Amygdala (tissue), 56 donors: ENCODE data around the gene CAPN1.
A peak's percentile ranks its signal among the peaks of the same experiment; 100 is the strongest.
"Not testable (repeated sequence)": the region's sequence is repeated elsewhere in the genome, so short reads cannot be mapped to it uniquely, and the experiment has no call there.

Source experiments
- DNase-seq, 56 donors: peaks; one replicate each; lab custom pipeline; 2025; lab: John Stamatoyannopoulos, UW

CAPN1 gene

GRCh38 chr11:65214212-65214845 is 32.6 kb downstream of the CAPN1 start:
- DNase-seq, result no peak

DNA sequence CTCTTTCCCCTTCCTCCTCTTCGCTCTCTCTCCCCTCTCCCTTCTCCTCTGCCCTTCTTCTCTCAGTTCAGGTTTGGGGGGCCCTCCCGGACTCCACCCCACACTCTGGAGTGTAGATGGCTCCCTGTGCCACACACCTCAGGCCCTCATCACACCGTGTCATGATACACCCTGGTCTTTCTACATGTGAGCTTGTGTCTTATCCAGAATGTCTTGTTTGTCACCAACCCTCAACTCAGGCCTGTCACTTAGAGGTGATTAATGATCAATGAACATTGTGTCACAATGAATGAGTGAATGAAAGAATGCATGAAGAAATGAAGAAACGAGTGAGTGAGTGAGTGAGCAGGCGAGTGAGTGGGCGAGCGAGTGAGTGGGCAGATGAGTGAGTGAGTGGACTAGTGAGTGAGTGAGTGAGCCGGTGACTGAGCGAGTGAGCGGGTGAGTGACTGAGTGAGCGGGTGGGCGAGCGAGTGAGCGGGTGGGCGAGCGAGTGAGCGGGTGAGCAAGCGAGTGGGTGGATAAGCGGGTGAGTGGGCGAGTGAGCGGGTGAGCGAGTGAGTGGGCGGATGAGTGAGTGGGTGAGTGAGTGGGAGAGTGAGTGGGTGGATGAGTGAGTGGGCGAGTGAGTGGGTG is 33.8 kb downstream of the CAPN1 start:
- peak in 3 of 56 donors; percentile 15 to 51 (median 22) for DNase-seq

DNA sequence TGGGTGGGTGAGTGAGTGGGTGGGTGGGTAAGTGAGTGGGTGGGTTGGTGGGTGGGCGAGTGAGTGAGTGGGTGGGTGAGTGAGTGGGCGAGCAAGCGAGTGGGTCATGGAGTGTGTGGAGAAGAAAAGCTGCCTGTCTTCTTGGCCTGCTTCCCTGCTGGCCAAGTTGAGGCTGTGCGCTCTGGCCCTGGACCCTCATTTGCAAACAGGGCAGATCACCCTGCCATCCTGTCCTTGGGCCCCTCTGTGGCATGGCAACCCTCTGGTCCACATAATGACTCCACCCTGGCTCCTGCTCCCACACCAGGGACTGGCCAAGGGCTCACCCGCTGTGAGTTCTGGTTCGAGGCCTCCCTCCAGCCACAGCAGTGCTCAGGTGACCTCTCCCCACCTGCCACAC is 35.1 kb downstream of the CAPN1 start:
- peak in 2 of 56 donors; percentile 26 to 69 for DNase-seq

DNA sequence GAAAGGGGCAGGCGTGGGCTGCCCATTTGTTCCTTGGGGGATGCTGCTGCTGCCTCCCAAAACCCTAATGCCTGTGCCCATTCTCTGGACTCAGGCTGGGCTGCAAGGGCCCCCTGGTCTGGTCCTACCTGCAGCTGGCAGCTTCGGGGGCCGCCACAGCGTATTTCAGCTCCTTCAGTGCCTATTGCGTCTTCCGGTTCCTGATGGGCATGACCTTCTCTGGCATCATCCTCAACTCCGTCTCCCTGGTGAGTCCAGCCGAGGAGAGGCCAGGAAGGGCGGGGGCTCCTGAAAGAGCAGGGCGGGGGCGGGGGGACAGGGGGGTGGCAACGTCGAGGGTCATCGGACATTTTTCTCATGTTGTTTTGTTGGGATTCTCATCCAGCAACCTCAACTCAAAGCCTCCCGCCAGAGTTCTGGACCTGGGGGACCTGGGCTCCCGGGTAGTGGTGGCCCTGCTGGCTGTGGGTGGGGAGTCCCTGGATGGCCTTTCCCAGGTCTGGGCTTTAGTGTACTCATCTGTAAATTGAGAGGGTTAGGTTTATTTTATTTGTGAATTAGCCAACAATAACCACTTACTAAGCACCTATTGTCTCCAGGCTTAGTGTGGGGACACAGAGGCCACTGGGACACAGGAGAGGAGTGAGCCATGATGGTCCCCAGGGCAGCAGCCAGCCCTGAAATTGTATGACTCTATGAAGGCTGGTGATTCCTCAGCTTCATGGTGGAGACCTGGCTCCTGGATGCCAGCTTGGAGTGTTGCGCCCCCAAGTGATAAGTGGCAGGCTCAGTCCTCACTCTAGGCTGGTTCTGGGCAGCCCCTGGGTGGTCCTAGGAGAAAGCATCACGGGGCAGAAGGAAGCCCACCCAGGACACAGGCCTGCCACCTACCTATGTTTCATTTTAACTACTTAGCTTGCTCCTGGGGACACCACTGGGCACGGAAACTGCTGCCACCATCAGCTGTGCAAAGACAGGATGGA is 36.0 kb downstream of the CAPN1 start:
- no peak for DNase-seq

DNA sequence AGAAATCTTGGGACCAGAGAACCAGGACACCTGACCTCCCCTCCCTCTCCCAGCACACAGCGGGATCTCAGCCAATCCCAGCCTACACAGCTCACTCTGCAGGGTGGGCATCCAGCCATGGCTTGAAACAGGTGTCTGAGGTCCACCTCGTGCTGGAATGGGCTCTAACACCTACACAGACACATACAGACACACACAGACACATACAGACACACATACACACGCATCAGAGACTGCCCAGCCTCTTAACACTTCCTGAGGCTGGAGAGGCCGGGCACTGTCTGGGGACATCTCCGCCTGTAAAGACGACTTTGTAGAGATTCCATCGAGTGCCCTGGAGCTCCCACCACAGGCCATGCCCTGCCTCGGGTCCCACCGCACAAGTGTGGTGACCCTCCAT is 36.7 kb downstream of the CAPN1 start:
- no peak for DNase-seq

DNA sequence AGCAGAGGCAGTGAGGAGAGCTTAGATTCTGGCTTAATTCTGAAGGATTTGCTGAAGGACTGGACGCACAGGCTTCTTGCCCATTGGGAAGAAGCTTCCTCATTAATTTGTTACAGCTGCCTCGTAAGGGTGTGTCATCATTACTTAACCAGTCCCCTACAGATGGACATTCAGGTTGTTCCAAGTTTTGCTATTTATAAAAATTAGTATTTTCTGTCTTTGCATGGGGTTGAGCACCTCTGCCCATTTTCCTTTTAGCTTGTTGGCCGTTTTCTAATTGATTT is 38.1 kb downstream of the CAPN1 start:
- no peak for DNase-seq

DNA sequence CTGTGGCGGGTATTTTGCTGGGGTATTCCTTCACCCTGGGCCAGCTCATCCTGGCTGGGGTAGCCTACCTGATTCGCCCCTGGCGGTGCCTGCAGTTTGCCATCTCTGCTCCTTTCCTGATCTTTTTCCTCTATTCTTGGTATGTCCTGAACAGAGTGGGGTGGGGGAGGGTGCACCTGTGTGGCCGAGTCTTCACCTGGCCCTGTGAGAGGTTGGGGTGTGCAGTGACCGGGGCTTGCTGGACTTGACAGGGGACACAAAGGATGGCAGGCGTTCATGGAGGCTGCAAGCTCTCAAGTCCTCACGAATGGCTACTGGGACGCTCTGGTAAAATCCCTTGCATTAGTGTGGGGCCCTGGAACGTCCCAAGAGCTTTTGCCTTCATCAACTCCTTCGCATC is 39.3 kb downstream of the CAPN1 start:
- DNase-seq, result no peak

DNA sequence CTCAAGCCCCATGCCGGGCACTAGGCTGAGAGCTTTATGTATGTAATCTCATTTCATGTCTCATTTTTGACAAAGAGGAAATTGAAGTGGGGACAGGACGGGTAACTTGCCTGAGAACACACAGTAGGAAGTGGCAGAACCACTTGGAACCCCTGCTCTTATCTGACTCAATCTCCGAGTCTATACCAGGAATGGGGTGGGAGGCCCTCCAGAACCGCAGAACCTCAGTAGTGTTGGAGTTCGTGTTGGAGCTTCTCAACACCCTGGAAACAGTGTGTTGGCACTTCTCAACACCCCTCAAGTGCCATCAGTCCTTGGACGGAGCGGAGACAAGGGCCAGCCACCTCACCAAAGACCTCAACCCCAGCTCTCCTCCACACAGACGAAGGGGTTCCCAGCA is 41.3 kb downstream of the CAPN1 start:
- DNase-seq, result no peak

DNA sequence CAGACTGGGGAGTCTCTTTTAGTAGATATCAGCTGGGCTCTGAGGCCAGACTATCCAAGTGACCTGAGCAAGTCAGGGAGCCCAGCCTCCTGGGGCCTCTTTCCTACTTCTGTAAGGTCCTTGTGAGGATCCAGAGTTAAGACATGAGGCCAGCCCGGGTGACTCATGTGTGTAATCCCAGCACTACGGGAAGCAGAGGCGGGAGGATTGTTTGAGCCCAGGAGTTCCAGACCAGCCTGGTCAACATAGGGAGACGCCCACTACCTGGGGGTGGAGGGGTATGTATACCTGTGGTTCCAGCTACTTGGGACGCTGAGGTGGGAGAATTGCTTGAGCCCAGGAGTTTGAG is 43.2 kb downstream of the CAPN1 start:
- DNase-seq, result no peak

- DNase-seq, result peak in 24 of 56 donors; percentile 3 to 52 (median 16)
These were observed 43.8 kb downstream of the CAPN1 start for GRCh38 chr11:65225279-65226102.

DNA sequence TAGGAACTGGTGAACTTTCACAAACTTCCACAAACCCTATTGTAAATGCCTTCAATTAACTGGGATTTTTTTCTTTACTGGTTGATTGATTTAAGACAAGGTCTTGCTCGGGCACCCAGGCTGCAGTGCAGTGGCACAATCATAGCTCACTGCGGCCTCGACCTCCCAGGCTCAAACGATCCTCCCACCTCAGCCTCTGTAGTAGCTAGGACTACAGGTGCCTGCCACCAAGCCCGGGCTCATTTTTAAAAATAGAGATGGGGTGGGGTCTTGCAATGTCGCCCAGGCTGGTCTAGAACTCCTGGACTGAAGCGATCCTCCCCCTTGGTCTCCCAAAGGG is 44.3 kb downstream of the CAPN1 start:
- DNase-seq, result no peak

GRCh38 chr11:65227879-65228278 is 46.2 kb downstream of the CAPN1 start:
- no peak for DNase-seq

DNA sequence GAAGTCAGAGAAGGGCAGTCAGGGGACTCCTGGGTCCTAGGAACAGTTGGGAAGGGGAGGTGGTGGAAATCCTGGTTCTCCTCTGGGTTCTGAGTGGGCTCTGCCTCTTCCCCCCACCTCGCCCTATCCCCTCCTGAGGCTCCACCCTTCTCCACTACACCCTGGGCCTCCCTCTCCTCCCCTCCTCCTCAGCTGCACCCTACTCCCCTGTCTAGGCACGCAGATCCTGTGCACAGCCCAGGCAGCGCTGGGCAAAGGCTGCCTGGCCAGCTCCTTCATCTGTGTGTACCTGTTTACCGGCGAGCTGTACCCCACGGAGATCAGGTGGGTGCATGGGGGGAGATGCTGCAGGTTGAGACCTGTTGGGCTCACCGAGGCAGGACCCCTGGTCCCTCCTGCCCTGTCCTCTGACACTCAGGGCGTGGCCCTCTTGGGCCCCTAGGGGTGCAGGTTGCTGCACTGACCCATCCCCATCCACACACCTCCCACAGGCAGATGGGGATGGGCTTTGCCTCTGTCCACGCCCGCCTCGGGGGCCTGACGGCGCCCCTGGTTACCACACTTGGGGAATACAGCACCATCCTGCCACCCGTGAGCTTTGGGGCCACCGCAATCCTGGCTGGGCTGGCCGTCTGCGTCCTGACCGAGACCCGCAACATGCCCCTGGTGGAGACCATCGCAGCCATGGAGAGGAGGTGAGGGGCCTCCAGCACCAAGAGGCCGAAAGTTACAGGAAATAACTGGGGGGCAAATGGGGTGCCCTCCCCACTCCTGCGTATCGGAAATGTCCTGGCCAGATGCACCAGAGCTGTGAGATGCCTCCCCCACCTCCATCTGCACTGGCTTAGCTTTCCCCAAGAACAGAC is 54.7 kb downstream of the CAPN1 start:
- DNase-seq, result no peak

GRCh38 chr11:65238302-65238701 is 56.6 kb downstream of the CAPN1 start:
- DNase-seq, result not testable (repeated sequence)

GRCh38 chr11:65241134-65241533 is 59.4 kb downstream of the CAPN1 start:
- no peak for DNase-seq

DNA sequence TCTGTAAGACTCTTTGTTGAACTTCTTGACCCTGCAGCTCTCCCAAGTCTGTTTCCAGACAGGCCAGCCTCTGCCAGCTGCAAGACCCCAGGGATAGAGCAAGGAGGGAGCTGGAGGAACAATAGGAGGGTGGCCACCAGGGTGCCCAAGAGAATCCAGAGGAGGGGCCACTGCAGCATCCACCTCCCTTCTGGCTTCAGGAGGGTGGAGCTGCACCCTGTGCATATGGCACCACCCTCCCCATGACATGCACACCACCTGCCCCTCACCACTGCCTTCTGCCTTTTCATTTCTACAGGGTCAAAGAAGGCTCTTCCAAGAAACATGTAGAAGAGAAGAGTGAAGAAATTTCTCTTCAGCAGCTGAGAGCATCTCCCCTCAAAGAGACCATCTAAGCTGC is 60.0 kb downstream of the CAPN1 start:
- no peak for DNase-seq

DNA sequence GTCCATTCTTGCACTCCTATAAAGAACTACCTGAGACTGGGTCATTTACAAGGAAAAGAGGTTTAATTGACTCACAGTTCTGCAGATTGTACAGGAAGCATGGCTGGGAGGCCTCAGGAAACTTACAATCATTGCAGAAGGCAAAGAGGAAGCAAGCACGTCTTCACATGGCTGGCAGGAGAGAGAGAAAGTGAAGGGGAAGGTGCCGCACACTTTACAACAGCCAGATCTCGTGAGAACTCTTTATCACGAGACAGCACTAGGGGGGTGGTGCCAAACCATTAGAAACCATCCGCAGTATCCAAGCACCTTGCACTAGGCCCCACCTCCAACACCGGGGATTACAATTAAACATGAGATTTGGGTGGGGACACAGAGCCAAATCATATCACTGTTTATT is 60.7 kb downstream of the CAPN1 start:
- DNase-seq, result no peak

DNA sequence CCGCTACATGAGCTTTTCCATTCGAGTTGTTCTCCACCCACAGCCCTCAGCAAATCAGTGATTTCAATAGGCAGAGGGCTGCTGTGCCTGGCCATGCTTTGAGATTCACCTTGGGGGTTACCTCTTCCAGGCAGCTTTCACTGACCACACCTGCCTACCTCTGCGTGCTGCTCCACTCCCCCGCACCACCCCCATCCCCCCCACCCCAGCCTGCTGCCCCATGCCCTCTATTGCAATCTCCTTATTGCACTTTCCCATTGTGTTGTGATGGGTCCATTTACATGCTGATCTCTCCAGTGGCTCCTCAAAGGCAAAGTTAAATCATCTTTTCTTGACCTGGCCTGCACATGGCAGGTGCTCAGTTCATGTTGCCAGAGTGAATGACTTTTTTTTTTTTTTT is 62.1 kb downstream of the CAPN1 start:
- no peak for DNase-seq

GRCh38 chr11:65245046-65245445 is 63.3 kb downstream of the CAPN1 start:
- DNase-seq, result not testable (repeated sequence)

GRCh38 chr11:65246506-65246905 is 64.8 kb downstream of the CAPN1 start:
- no peak for DNase-seq
